ENCODE results near the gene DDX47. TPM values are rescaled to one million over a fixed set of nuclear protein-coding genes. Genes with fewer than 3 reads are reported as not detected.

Gene DDX47
- total and polyA plus RNA-seq, 9 of the 15 experiments (the other 6 are each of a cell fraction or from before 2014, with no cell fraction given), result 39.4 to 186 (median 64.4) TPM

- no peak for TF ChIP-seq POLR2AphosphoS5 (IDR thresholded peaks at IDR 0.05; ENCODE audit: control insufficient read depth, insufficient read depth, low read depth, low read length)
Measured at GRCh38 chr12:12836571-12836970, 23.4 kb downstream of the DDX47 start (continued).

GRCh38 chr12:12837025-12837812 lies 24.1 kb downstream of the DDX47 start:
- no peaks in the 10 kb centered on the region for H3K9me3 ChIP-seq (replicated peaks; ENCODE audit: control insufficient read depth, insufficient read depth, low read depth, low read length)
- no peak overlapping the region for H2AFZ ChIP-seq (ENCODE audit: low read depth, low read length)
- H3K27me3 ChIP-seq (ENCODE audit: control insufficient read depth in 2 of 2, insufficient read depth in 2 of 2, low read length in 2 of 2), result no peaks in the 10 kb centered on the region
- ATAC-seq (peak; percentile 86), DNase-seq (ENCODE audit: extremely low read depth in 1 of 4, low spot score in 3 of 4) (peak; percentile 44 to 54 (median 48)), FAIRE-seq (peak; percentile 79)
- POLR2A ChIA-PET, result no interaction called here
- BruUV-seq (replicated peaks), result no TSS peak
- CTCF ChIA-PET (ENCODE audit: low intra/inter-chr PET ratio), result interaction anchor here (0.7 to 1.8 kb wide), 2 partner anchors 146 to 148 kb away, joined by 5 to 6 read pairs; no protein-coding TSS in a partner anchor
- WGBS (ENCODE audit: insufficient coverage, low coverage, missing lambda C conversion rate), result 65% methylated on average over 10 of the region's 15 CpGs
- H4K20me1 ChIP-seq (replicated peaks; ENCODE audit: control insufficient read depth, insufficient read depth, low read length), result no peaks in the 10 kb centered on the region; the same call in 1 of the 2 replicates
- no peaks in the 10 kb centered on the region for H3K79me2 ChIP-seq (ENCODE audit: control insufficient read depth, insufficient read depth, low read length)
- no peak overlapping the region for H3K4me3 ChIP-seq
- intact Hi-C loops (cut with micrococcal nuclease) (no loop called here), in situ Hi-C loops (cut with MboI) (no loop called here)
- no peaks in the 10 kb centered on the region; a peak in 1 of 5 replicates for H3K4me1 ChIP-seq (replicated peaks in 1 of 2; ENCODE audit: control insufficient read depth in 2 of 2, insufficient read depth in 2 of 2, low read length in 2 of 2)
- no peak overlapping the region for H3K4me2 ChIP-seq (ENCODE audit: insufficient read depth, low read length)
- no peak overlapping the region for H3K9ac ChIP-seq (ENCODE audit: insufficient read depth in 1 of 2, low read depth in 2 of 2, low read length in 2 of 2)
- H3K9me1 ChIP-seq (ENCODE audit: control insufficient read depth, insufficient read depth, low read length), result no peaks in the 10 kb centered on the region
- peaks cover 13% of the 10 kb centered on the region; the same call in 2 of the 3 replicates for H3K36me3 ChIP-seq (ENCODE audit: control insufficient read depth, insufficient read depth, low read length)
- no peak overlapping the region for H3K27ac ChIP-seq (ENCODE audit: extremely low read depth, low read depth, low read length)
- no peak; the same call in 1 of the 2 replicates for TF ChIP-seq SMC3 (conservative IDR thresholded peaks at IDR 0.05; ENCODE audit: insufficient read depth, low read depth, low read length)
- no peak for TF ChIP-seq TFE3 (CRISPR knock-in tag; IDR thresholded peaks at IDR 0.05)
- TF ChIP-seq RAD21 (CRISPR knock-in tag; conservative IDR thresholded peaks at IDR 0.05 in 1 of 2, IDR thresholded peaks at IDR 0.05 in 1 of 2), result peak; percentile 22 to 47; a peak in 3 of 4 replicates
- TF ChIP-seq CTCF (IDR thresholded peaks at IDR 0.05 in 2 of 3, conservative IDR thresholded peaks at IDR 0.05 in 1 of 3; ENCODE audit: insufficient read depth in 2 of 3, low read depth in 1 of 3, low read length in 3 of 3), result peak; percentile 14 to 56 (median 47); a peak in 5 of 6 replicates
- TF ChIP-seq ZNF766 (CRISPR knock-in tag; conservative IDR thresholded peaks at IDR 0.05), result no peak
- TF ChIP-seq ZNF512 (tag; IDR thresholded peaks at IDR 0.05), result no peak
- no peak for TF ChIP-seq CBX1 (IDR thresholded peaks at IDR 0.05; ENCODE audit: low read depth)
- no peak for TF ChIP-seq ZC3H4 (CRISPR knock-in tag; IDR thresholded peaks at IDR 0.05; ENCODE audit: borderline replicate concordance)
- no peak for TF ChIP-seq TAF9B (IDR thresholded peaks at IDR 0.05; ENCODE audit: partially characterized antibody)
- no peak for TF ChIP-seq SRSF9 (IDR thresholded peaks at IDR 0.05; ENCODE audit: borderline replicate concordance, low read depth, low read length)
